NOMO-1 treated with dmso at 0.1 percent for 144 hours (cell line): ENCODE measurements around the gene RPUSD3.
"Not testable (repeated sequence)": the region's sequence is repeated elsewhere in the genome, so short reads cannot be mapped to it uniquely, and the experiment has no call there.

Source experiments
- DNase-seq: peaks from one replicate; lab custom pipeline; 2025; ENCODE audit not compliant: unreplicated experiment; lab: John Stamatoyannopoulos, UW

Gene RPUSD3

DNA sequence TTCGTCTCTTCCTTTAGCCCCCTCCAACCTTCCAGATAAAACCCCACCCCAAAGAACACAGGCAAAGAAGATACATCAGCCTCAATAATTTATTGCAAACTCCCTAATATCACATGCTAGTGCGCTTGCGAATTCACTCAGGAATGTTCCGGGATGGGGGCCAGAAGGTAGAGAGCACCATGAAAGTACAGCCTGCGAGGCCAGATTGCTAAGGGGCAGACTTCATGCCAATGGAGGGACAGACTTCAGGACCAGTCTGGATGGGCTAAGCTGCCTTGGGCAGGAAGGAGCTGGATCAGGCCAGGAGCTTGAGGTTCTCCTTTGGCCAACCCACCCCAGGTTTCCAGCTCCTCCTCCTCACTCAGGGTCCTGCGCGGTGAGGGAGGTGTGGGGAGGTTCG, 22.8 kb upstream of the RPUSD3 start:
- DNase-seq: no peak

- DNase-seq: not testable (repeated sequence)
These were observed 21.4 kb upstream of the RPUSD3 start for GRCh38 chr3:9865125-9865637.

DNA sequence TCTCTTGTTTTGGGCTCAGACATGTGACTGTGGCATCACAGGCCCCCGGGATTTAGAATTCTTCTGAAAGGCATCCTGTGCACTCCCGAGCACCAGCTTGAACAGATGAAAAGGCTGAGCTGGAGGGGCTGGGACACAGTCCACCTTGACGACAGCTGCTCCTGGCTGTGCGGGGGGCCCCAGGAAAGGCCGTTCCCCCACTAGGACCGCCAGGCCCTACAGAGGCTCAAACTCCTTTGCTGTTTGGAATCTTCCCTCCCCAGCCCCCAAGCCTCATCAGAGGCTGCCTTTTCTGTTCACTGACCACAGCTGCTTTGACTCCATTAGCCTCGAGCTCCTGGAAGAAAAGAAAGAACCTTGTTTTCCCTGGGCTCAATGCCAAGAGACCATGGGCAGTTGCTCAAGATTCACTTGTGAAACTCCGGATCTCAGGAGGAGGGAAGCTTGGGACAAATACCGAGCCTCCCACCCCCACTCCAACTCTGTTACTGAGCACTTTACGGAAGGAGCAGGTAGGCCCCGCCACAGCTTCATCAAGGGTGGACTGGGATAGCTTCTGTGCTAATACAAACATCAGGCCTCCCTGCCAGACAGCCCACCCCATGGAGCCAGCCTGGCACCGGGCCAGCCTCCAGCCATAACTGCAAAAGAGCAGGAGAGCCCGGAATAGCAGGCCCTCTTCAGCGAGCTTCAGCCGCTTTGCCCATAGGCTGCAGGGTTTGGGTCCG, 20.6 kb upstream of the RPUSD3 start:
- no peak for DNase-seq

GRCh38 chr3:9863058-9863772, 19.4 kb upstream of the RPUSD3 start:
- DNase-seq: no peak

DNA sequence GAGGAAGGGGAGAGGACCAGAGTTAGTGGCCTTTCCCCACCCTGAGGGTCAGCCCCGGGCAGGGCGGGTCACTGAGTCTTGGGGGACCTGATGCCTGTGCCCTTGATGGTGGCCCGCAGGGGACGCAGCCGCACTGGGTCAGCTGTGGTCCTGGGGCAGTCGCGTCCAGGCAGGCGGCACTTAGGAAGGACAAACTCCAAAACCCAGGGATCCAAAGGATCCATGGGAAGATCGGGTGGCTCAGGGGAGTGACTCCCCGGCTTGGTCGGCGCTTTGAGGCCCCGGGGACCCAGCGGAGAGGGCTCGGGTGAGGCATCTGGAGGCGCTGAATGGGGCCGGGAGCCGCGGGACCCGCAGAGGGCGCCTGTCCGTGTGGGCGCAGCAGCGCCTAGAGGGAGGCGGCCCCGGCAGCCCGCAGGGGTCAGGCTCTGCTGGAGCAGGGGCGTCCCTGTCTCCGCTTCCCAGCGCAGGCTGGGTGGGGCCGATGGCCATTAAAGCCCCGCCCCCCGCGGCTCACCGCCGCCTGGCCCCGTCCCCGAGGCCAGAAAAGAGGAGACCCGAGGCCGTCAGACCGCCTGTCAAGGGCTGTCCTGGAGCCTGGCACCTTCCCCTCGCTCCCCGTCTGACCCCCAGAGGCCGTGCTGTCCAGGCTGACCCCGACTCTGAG, 18.7 kb upstream of the RPUSD3 start:
- no peak for DNase-seq

DNA sequence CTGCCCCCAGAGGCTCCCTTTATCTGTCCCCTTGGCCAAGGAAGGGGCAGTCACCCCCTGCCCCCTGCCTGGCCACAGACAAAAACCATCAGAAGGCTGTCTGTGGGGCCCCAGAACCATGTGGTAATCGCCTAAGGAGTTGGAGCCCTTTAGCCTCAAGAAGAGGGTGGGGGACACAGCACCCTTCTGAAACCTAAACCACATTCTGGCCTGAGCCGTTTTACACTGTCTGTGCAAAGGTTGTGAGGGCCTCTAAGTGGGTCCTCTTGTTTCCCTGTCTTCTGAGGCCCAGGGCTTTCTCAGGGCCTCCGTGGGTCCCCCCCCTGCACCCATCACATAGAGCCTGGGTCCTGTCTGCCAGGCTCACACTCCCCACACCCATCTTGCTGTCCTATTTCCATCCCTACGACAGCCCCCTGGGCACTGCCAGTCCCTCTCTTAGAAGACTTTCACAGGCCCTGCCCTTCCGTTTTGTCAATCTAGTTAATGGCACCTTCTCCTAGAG, 17.9 kb upstream of the RPUSD3 start:
- DNase-seq: no peak

GRCh38 chr3:9861201-9861600, 17.4 kb upstream of the RPUSD3 start:
- no peak for DNase-seq

GRCh38 chr3:9859530-9860025, 15.8 kb upstream of the RPUSD3 start:
- DNase-seq: no peak

DNA sequence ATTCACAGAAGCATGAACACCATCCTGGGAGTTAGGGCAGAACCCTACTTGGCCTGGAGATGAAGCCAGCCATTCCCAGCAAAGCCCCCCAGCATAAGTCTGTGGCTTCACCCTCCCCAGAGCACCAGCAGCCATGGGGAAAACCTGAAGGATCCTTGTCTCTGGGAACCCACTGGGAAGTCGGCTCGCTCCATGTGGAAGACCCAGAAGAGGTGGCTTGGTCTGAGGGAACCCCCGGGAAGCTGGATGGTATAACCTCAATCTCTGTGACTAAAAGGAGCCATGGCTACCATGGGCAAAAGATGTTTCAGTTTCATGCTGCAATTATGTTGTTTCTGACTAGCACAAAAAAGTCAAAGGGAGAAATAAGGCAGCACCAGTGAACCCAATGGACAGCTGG, 11.8 kb upstream of the RPUSD3 start:
- no peak for DNase-seq

DNA sequence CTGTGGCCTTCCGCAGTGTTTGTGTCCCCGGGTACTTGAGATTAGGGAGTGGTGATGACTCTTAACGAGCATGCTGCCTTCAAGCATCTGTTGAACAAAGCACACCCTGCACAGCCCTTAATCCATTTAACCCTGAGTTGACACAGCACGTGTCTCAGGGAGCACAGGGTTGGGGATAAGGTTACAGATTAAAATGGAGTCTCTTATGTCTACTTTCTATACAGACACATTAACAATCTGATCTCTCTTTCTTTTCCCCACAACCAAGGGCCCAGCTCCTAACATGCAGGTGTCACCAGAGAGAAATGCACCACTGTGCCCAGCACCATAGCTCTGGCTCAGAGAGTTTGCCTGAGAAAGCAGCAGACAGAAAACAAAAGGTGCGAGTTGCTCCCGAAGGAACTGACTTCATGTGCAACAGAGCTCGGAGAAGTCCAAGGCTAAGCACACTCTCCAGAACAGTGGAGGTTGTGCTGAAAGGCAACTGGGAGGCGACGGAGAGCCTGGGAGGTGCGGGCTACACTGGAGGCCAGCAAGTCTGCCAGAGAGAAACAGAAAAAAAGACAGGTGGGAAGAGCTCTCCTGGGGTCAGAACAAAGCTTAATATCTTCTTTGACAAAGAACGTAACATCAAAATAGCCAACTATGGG, 10.6 kb upstream of the RPUSD3 start:
- not testable (repeated sequence) for DNase-seq

DNA sequence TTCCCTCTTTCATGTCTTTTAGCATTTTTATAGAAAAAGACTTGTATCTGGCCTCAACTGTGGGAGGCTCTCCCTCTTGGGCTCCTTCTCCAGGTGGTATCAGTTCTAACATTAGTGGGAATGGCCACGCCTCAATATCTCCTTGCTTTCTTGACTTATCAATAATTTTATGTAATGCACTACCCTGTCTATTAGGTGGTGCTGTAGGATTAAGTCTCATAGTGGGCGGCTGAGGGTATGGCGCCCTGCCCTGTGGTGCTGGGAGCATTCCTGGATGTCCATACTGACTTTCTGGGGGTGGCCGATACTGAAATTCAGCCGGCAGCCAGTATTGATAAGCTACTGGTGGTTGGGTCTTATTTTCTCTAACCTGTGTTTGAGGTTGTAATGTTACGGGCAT, 8.7 kb upstream of the RPUSD3 start:
- no peak for DNase-seq

DNA sequence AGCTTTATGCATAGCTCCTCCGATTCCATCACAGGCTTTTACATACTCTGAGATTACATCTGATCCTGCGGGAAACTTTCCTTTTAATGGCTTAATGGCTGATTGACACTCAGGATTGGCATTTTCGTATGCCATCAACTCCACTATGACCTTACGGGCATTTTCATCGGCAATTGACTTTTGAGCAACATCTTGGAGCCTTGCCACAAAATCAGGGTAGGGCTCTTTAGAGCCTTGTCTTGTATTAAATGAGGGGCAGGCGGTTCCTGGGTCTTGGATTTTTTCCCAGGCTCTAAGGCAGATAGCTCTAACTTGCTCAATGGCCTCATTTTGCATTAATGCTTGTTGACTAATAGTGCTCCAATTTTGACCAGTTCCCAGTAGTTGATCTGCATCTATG, 8.1 kb upstream of the RPUSD3 start:
- not testable (repeated sequence) for DNase-seq

DNA sequence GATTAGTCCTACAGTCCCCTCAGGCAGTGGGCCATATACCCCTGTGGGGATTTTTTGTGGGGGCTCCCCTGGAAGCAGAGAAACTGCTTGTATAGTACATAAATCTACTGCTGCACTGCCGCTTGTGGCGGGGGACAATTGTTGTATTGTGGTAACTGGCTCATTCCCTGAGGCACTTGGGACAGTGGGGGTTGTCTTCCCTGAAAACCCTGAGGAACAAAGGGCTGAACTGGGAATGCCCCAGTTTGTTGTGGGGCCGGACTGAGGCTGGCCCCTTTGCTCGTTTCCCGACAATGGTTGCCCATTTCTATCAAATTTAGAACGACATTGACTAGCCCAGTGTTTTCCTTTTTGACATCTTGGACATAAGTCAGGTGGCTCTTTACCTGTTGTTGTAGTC, 7.6 kb upstream of the RPUSD3 start:
- DNase-seq: not testable (repeated sequence)

DNA sequence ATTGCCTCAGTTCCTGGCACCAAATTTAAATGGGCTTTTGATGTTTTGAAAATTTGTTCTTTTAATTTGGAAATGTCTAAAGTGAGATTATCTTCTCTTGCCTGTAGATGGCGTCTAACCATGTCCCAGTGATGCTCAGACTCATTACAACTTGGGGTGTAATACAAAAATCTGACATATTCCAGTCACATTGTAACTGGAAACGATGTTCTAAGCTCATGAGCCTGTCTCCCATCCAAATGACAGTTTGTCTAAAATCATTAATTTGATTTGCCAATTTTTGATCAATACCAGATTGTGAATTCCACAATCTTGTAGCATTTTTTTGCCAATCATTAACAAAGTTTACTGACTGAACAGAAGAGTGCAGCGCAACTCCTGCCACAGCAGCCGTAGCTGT, 5.1 kb upstream of the RPUSD3 start:
- DNase-seq: not testable (repeated sequence)

DNA sequence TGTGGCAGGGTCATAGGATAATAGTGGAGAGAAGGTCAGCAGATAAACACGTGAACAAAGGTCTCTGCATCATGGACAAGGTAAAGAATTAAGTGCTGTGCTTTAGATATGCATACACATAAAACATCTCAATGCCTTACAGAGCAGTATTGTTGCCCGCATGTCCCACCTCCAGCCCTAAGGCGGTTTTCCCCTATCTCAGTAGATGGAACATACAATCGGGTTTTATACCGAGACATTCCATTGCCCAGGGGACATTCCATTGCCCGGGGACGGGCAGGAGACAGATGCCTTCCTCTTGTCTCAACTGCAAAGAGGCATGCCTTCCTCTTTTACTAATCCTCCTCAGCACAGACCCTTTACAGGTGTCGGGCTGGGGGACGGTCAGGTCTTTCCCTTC, 4.1 kb upstream of the RPUSD3 start:
- DNase-seq: not testable (repeated sequence)

DNA sequence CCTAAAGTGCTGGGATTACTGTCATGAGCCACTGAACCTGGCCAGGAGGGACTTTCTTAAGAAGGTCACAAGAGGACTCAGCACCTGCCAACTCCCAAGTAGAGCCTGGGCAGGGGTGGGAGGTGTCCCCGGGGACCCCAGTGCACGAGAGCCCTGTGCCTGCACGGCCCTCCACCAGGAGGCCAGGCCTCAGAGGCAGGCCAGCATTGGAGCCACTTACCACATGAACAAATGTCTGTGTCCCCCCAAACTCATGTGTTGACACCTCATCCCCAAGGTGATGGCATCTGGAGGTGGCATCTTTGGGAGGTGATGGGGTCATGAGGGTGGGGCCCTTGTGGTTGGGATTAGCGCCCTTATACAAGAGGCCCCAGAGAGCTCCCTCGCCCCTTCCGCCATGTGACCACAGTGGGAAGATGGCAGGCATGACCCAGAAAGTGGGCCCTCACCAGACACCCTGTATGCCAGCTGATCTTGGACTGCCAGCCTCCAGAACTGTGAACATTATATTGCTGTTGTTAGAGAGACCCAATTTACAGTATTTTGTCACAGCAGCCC, 3.2 kb upstream of the RPUSD3 start:
- no peak for DNase-seq

DNA sequence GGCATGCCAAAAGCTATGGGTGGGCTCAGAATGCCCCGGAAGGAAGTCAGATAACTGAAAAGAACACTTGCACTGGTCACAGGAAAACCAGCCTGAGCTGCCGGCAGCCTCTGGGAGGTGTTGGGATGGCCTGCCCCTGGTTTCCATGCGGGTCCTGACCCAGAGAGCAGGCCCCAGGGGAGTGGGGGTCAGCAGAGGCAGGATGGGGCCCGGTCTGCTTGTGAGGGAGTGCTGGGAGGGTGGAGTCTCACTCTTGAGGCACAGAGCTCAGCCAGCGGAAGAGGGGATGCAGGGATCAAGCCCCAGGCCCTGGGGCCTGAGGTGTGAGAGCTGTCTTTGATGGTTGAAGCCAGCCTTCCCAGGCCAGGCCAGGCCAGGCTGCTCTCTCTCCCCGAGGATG, 2.4 kb upstream of the RPUSD3 start:
- DNase-seq: no peak

DNA sequence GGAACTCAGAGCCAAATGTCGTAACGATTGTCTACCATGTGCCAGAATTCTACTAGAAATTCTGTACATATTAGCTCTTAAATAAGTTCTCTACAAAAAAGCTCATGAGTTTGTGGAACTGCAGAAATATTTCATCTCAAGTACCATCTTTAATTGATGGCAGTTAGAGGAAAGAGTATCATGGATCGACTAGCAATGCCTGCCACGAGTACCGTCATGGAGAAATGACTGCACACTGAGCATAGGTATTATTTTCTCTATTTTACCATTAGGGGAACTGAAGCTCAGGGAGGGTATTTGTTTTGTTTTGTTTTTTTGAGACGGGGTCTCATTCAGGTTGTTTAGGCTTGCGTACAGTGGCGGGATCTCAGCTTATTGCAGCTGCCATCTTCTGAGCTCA, 2.8 kb downstream of the RPUSD3 start:
- DNase-seq: no peak

- no peak for DNase-seq
These were observed 5.0 kb downstream of the RPUSD3 start for GRCh38 chr3:9838856-9839255.

DNA sequence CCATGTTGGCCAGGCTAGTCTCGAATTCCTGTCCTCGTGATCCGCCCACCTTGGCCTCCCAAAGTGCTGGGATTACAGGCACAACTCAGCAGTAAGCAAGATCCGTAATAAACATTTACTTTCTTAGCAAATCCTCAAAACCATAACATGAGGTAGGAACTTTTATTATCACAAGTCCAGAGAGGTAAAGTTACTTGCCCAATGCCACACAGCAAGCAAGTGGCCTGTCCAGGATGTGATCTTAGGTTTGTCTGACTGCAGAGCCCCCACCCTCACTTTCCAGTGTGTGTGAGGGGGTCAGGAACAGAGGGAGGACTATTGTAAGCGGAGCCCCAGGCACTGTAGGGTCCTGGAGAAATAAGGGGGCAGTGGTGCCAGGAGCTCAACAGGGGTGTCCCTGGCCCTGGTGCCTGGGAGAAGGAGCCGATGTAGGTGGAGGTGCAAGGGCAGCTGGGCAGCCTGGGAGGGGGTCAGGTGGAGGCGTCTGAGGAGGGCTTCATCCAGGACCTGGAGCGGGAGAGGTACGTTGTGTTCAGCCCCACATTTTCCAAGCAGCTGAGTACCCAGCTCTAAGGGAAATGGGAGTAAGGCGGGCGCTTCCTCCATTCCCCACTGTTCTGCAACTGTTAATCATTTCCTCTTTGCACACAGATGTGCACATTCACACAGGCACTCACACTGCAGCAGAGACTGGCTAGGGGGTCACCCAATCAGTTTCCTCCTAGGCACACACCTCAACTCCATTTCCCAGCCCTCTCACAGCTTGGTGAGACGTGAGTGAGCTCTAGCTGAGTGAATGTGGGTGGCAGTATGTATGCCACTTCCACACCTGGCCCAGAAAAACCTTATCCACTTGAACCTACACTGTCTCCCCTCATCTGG, 5.9 kb downstream of the RPUSD3 start:
- no peak for DNase-seq
